Activated gamma-delta T cell (primary cell): ENCODE results near the gene EPHB6.

Source experiments
- DNase-seq: peaks from one replicate; lab custom pipeline; 2025; lab: John Stamatoyannopoulos, UW

Gene EPHB6

DNA sequence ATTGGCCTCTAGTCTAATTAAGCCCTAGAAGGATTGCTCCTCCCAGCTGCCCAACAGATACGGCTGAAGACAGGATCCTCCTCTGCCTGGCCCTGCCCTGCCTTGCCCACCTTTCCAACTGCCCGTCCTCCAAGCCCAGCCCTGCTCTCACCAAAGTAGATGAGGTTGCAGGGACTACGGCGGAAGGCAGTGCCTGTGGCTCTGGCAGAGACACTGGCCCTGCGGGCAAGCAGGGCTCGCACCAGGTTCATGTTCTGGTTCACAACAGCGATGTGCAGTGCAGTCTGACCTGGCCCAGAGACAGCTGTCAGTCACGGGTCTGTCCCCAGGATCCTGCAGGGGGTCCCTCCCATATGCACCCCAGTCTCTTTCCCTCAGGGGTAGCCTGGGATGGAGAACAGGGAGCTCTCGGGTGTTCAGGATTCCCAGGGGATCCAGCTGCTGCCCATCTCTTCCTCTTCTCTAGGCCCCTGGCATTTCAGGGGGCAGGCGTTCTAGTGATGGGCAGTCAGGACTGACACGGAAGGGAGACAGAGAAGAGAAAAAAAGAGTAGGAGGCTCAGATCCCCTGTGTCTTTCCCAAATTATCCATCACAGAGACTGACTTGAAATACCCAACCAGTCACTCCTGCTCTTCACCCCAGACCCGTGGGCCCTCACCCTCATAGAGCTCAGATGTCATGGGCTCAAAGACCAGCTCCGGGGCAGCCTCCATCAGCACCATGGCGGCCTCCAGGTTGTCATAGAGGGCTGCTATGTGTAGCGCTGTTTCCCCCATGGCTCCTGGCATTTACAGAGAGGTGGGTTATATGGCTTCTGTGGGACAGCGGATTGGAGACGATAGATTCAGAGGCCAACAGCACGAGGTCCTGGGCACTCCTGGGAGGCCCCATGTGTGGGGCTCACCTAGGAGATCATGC is 22.4 kb downstream of the EPHB6 start:
- no peak for DNase-seq

DNA sequence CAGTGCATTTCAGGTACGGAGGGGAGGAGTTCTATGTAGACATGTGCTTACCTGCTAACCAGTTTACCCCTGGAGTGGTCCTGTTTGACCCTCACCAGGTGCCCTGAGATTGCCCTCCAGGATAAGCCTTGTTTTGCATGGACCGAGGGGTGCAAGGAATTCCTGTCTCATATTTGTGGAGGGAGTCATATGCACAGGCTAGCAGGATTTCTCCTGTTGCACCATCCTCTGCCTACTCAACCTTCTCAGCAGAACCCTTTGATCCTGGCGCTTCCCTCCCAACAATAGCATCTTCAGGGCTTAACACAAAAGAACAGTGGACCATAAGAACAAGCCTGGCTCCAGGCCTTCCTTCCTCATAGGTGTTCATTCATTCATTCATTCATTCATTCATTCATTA is 23.4 kb downstream of the EPHB6 start:
- no peak for DNase-seq

DNA sequence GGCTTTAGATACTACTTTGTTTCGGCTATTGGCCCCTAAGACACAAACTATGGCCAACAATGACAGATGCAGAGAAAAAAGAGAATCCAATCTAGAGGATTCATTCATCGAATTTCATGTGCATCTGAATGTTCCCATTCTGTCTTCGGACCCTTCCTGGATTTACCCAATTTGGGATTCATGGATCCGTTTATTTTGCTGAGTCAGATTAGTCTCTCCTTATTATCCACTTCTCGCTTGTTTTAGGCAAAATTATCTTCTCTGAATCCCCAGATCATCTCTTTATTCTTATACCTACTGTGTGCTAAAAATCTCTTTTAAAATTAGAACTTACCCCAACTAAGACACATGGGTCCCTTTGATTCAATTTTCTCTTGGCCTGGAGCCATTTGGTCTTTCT is 24.2 kb downstream of the EPHB6 start:
- DNase-seq, result no peak

DNA sequence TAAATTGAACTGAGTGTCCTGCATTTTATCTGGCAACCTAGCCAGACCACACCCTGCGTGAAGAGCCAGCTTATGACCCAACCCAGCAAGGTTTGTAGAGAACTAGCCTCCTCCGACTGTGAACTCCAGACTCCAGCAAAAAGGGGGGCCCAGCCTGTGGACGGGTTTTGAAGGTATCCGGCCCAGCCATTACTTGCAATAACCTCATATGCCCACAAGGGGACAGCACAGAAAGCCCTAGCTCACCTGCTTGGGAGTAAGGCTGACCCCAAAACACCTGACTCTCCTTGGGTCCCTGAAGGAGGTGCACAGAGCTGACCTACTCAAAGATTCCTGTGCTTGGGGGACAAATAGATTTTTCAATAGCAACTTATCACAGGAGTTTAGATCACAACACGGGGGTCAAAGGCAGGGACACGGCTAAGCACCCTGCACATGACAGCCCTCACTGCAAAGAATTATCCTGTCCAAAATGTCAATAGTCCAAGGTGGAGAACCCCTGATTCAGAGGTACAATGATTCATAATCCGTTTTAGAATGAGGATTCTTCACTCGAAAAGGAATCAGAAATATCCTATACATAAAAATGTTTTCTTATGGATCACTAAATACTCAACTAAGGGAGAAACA is 26.1 kb downstream of the EPHB6 start:
- DNase-seq, result no peak

DNA sequence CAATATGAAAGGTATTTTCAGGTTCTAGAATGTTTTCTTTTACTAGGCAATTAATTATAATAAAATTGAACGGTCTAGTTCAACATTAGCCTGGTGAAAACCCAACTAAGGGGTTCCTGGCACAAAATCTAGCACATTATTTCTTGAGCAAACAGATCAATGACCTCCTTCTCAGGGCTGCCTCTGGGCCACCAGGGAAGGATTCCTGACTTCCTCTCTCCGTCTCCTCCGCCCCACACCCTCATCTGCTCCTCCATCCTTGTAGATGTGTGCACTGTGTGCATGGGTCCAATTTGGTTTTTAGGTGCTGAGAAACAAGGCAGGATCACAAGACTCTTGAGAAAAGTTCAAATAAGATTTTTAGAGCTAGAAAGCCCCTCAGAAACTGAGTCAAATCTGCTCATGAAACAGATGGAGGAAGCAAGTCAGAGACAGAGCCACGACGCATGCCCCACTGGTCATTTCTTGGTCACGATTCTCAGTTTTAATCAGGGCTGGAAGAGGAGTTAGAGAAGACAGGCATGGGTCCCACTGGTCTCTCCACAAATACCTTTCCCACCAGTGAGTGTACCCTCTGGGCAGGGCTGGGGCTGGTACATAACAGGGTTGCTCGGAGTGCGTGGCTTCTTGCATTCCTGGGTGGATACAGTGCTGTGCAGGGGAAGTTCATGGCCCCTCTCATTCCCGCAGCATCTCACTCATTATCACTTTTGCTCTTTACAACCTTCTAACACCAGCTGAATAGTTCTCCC is 26.9 kb downstream of the EPHB6 start:
- no peak for DNase-seq

DNA sequence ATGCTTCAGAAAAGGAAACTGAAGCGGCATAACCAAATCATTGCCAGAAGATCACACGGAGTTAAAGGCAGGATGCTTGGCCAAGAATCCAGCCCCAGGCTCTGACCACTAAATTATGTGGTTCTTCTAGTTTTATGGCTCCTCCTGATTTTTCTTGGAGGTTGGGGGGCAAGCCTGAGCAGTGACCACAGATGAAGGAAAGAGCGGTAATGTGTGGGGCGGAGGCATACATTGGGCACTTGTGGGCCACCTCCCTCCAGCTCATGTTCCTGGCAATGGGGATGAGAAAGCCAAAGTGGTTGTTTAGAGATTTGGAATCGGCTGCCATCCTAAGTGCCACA is 27.4 kb downstream of the EPHB6 start:
- no peak for DNase-seq

DNA sequence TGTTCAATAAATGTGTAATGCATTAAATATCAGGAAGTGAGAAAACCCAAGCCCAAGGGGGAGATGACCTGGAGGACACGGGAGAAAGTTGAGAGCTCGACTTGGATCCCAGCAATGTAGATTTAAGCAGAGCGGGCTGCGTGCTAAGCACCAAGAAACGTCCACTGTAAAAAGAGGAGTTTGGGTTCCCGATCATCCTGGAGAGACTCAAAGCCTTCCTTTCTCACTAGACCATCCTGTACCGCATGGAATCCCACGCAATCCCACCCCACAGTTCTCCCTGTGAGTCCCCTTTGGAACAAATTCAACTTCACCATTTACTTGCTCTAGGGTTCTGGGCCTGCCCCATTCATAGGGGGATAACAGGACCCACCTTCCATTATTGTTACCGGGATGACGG is 28.3 kb downstream of the EPHB6 start:
- DNase-seq, result no peak

DNA sequence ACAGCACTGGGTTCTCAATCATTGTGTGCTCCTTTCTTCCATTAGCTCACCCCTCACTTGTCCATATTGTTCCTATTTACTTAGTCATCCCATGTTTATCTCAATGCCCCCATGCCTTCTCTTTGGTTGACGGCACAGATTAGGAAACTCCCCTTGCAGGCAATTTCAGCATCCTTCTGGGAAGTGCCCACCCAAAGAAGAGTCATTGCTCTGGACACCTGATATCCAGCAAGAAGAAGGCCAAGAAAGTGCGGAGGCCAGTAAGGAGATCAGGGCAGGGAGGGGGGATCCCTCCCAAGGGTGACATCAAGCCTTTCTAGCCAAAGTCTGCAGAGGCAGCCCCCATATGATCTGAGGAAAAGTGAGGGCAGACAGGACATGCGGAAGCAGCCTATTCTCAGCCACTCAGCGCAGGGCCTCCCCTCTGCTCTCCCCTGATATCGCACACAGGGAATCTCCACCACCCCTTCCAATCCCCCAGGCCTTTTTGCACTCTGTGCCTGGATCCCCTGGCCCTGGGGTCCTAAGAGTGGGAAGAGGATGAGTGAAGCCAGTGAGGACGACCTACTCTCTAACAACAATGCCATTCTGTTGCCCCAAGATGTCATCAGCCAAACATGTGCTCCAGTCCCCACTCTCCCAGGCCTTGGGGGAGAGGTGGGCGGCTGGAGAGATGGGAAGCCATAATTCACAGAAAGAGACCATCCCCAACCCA is 28.9 kb downstream of the EPHB6 start:
- no peak for DNase-seq

DNA sequence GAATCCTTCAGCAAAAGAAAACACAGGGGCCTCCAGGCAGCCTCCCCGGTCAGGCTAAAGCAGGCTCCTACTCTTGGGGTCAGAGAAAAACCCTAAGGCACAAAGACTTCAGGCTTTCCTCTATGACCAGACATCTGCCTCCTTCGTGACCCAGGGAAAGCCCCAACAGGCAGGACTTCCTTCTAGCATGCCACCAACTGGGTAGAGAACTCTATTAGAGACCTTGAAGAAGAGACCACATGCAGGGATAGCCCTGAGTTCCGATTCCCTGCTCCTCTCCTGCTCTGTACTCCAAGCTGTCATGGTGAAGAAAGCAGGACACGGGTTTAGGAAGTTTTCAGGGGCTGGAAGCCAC is 29.4 kb downstream of the EPHB6 start:
- DNase-seq, result no peak

DNA sequence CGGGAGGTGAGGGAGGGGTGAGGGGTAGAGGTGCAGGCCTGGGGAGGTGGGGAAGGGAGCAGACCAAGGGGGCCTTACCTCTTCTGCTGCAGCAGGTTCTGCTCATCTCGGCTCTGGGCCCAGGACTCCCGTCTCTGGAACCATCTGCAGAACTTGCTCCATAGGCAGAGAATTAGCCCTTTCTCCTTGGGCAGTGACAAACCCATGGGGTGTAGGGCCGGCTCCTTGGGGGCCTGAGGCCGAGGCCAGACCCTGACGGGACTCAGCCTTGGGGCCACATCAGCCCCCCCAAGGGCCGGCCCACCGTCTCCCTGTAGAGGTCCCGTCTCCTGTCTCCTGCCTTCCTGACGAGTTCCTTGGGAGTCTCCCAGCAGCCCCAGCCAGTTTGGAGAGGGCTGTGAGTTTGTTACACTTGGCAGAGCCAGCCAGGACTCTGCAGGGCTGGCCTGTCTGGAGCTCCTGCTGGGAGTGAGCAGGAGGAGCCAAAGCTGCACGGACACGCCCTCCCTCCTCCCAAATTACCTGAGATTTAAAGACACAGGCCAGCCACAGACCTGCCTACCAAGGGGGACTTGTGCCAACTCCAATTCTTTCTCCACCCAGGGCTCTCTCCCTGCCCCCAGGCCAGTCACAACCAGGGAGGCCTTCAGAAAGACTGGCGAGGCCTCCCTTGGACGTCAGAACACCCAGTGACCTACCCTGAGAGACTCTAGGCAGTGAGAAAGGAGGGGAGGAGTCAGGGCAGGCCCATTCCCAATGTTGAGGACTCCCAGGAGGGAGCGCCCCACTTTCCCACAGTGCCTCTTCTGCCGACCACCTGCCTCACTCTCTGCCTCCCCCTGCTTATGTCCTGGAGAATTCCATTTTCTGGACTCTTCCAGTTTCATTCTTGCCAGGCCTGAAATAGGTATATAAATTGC is 30.7 kb downstream of the EPHB6 start, which contains the start of gene TRPV6:
TRPV6 (minus strand) TSS at position 435 of the 920 bp plus-strand sequence.
- no peak for DNase-seq

DNA sequence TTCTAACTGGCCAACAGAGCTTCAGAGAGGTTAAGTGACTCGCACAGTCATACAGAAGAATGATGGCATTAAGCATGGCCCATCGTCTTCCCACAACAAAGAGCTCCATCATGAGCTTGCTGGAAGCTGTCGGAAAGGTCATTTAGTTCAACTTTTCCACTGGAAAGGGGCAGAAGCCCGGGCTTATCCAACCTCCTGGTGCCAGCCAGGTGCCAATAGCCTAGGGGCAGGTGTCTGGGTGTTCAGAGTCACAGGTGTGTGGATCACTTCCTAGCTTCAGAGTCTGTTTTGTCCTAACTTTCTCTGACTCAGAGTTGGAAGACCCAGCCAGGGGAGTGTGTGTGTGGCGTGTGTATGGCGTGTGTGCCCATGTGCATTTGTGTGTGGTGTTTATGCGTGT is 32.0 kb downstream of the EPHB6 start:
- no peak for DNase-seq

DNA sequence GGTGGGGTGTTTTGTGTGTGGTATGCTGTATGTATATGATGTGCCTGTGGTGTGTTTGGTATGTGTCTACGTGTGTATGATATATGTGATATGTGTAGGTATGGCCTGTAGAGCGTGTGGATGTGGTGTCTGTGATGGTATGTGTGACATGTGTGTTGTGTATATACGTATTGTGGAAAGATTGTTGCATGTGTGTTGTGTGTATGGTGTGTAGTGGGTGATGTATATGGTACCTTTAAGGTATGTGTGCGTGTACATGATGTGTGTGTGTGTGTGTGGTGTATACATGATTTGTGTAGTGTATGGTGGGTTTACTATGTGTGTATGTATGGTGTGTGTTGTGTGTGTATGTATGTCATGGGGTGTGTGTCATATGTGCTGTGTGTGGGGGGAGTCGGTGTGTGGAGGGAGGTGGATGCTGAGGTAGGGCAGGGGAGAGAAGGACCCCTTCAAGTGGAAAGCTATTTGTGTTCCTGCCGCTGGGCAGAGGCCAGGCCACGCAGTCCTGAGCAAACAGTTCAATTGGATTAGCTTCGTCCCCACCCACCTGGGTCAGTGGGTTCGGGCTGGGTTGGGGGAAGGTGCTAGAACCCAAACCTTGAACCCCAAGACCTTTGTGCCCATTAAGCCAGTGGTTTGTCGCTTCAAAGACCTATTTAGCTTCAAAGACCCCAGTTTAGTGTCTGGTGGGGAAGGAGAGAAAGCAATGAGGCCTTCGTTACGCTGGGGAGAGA is 32.6 kb downstream of the EPHB6 start:
- DNase-seq, result no peak

DNA sequence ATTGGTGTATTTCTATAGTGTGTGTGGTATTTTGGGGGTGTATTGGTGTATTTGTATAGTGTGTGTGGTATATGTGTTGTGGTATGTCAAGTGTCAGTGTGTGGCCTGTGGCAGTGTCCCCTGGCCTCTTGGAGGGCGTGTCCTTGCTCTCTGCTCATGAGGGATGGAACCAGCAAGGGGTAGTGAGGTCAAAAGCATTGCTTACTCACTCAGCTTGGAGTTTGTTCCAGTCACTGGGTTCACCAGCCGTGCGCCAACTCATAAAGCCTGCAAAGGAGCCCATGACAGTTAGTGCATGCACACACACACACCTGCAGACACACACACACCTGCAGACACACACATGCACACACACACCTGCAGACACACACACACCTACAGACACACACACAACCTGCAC is 34.9 kb downstream of the EPHB6 start:
- DNase-seq, result no peak

DNA sequence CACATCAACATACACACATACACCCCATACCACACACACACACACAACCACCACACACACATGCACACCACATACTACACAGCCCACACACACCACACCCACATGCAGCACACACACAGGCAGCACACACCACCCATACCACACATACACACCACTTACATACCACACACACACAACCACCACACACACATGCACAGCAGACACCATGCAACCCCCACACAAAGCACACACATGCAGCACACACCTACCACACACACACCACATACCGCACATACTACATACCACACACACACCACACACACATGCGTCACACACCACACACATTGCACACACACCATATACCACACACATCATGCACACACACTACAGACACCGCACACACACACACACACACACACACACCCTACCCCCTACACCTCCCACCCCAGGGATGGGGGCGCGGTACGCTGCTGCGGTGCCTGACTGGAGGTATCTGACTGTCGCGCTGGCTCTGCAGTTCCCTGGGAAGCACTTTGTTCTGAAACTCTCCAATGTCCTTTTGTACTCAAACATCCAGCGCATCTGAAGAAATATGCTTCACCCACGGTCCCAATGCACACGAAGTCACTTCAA is 36.1 kb downstream of the EPHB6 start:
- DNase-seq, result no peak

DNA sequence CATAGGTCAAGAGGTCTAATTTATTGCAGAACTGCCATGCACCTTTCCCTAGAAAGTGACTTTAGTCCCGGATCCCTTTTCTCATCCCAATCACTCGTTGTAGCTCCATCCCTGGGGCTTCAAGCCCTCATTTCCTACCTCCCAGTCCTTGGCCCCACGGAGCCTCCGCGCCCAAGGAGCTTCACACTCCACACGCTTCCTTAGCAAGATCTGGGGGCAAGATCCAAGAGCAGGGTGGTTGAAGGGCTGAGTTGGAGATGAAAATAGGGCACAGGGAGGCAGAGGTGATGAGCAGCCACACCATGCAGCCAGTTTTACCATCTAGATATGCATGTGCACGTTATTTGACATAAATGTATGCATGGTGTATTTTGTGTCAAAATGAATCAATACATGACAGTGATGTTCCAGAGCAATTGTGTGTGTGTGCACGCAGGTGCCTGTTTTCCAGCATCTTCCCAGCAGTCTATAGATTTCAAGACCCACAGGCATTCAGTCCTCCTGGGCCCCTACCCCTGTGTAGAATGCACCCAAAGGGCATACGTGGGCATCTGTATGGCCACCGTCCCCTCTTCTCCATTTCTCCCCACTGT is 36.7 kb downstream of the EPHB6 start:
- no peak for DNase-seq

DNA sequence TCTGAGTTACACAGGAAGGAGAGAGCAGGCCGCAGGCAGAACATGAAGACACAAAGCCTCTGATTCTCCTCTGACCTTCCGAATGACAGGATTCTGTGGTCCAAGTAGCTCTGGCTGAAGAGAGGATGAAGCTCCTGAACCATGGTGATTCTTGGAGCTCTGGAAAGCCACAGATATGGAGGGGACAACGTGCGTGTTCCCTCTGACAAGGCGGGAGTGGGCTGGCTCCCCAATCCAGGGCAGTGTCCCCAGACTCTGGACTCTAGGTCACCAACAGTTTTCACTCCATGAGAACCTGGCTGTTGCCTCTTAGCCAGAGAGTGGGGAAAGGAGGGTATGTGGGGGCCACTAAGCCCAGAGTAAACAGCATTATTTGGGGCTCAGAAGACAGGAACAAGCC is 38.1 kb downstream of the EPHB6 start:
- no peak for DNase-seq

DNA sequence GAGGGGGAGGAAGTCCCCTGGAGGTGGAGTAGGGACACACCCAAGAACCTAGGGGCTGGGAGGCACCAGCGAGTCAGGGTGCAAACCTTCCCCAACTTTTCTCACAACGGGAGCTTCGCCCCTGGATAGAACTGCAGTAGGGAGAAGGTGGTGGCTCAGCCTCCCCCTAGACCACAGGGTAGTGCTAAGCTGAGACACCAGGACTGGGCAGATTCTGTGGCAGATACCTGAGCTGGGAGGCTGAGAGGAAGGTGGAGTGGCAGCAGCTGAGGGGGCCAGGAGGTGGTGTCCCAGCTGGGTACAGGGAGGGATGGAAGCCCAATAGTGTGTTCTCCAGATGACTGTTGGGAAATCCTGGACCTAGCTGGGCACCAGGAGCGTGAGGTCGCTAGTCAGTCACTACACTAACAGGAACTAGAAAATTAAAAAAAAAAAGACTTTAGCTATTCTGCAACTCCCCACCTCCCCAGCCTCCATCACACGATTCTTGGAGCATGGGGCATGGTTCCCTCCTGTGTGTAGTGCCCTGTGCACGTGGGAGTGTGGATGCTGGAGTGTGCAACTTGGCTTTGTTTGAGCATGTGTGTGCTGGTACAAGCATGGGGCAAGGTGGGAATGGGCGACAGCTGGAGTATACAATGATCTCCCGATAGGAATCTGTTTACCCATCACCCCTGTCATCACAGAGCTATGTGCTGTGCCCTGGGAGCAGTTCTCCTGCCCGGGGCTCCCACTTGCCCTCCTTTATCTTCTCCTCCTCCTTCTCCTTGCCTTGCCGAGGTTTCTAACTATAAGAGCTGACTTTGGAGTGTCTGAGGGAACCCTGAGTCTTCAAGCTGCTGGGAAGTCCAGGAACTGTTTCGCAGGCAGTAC is 39.5 kb downstream of the EPHB6 start:
- DNase-seq, result no peak

DNA sequence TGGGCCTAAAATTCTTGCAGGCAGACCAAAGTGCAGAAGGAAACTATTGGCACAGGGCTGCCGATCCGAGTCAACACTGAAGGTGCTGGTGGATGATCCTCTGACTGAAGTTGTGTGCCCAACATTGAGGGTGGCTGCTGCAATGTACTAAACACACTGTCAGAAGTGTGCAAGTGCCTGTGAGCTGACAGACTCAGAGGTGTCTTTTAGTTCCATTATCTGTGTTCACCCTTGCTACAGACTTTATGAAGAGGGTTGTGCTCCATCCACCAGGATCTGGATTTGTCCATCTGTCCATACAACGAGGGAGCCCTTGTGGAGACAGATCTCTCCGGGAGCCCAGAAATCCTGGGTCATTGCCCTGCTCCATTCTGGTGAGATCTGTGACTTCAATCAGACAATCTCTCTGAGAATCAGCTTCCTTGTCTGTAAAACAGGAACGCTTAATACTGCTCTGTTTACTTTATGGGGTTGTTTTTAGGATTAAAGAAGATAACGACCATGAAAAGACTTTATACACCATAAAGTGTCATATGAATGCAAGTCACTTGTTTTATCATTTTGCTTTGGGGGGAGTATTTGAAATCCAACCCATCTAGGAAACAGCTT is 40.2 kb downstream of the EPHB6 start:
- DNase-seq, result no peak
